HFFc6 (cell line): ENCODE results near the gene NOS1AP. TPM values are rescaled to one million over a fixed set of nuclear protein-coding genes. Genes with fewer than 3 reads are reported as not detected.

ENCODE experiments used
- DNase-seq: peaks from one replicate; pipeline ENCODE4 v3.0.0-alpha.2; 2018
- H3K27ac Mint-ChIP-seq: 2 replicates; pipeline ENCODE4 v1.8.0; 2020; ENCODE audit warnings: mild to moderate bottlenecking, mixed read lengths
- H3K27me3 Mint-ChIP-seq: 2 replicates; pipeline ENCODE4 v1.8.0; 2021; ENCODE audit warnings: mild to moderate bottlenecking, moderate library complexity, mixed read lengths; ENCODE audit not compliant: insufficient read depth
- H3K36me3 Mint-ChIP-seq: 2 replicates; pipeline ENCODE4 v1.8.0; 2021; ENCODE audit warnings: low read depth, mixed read lengths
- H3K4me1 Mint-ChIP-seq: 2 replicates; pipeline ENCODE4 v1.8.0; 2020; ENCODE audit warnings: low read depth, mixed read lengths
- H3K4me3 Mint-ChIP-seq: 2 replicates; pipeline ENCODE4 v1.8.0; 2020; ENCODE audit warnings: mild to moderate bottlenecking, moderate library complexity, mixed read lengths
- H3K9me3 Mint-ChIP-seq: 2 replicates; pipeline ENCODE4 v1.8.0; 2020; ENCODE audit warnings: mild to moderate bottlenecking, mixed read lengths
- total RNA-seq, 6 experiments: library from RNA; stranded (reverse); fragmentation: NEBNext Ultra II Directional; extraction: Animal tissue kit (Norgen Biotek cat#: 25700); gene quantifications; 2 replicates in 1 of 6; 3 replicates in 5 of 6; pipeline ENCODE4 v1.2.3, GENCODE V29; 2021
- TF ChIP-seq, protein P1 (sequence below): fragments of 200-600 bp; sonication (generic); IDR thresholded peaks from 2 replicates; pipeline ENCODE4 v1.5.0; 2021; ENCODE audit warnings: antibody characterized with exemption, mild to moderate bottlenecking

Gene NOS1AP
- total RNA-seq, 6 experiments from 2014 or later = 0.11 to 0.62 (median 0.29) TPM

DNA sequence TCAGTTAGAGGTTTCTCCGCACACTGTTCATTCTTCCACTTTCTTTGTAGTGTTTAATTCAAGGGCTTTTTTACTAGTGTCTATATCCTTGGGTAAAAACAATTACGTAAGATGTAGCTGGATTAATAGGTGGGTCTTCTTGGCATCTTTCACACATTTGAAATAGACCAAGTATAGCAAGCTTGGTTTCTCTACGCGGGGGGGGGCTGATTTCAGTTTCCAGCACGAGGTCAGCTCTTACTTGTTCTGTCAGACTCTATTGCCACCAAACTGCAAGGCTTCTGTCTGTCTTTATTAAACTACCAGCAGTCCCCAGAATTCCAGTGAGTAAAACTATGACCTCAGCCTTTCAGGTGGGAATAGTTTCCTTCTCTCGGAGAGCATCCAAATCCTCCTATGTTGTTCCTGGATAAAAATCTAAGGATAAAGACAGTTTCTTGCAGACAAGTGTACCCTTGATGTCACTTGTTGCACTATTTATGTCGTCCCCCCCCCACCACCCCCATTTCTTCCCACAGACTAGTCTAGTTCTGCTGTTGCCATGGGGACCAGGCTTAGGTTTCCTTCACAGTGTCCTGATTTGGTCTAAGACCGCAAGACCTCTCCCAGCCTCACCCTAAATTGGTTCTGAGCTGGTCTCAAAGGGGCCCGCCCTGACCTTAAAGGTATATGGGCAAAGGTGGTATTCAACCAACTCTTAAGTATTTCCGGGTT is 290.2 kb downstream of the NOS1AP start:
- TF ChIP-seq, protein P1, sequence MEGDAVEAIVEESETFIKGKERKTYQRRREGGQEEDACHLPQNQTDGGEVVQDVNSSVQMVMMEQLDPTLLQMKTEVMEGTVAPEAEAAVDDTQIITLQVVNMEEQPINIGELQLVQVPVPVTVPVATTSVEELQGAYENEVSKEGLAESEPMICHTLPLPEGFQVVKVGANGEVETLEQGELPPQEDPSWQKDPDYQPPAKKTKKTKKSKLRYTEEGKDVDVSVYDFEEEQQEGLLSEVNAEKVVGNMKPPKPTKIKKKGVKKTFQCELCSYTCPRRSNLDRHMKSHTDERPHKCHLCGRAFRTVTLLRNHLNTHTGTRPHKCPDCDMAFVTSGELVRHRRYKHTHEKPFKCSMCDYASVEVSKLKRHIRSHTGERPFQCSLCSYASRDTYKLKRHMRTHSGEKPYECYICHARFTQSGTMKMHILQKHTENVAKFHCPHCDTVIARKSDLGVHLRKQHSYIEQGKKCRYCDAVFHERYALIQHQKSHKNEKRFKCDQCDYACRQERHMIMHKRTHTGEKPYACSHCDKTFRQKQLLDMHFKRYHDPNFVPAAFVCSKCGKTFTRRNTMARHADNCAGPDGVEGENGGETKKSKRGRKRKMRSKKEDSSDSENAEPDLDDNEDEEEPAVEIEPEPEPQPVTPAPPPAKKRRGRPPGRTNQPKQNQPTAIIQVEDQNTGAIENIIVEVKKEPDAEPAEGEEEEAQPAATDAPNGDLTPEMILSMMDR = no peak
- Mint-ChIP-seq H3K27me3 (peaks cover 7% of the 10 kb centered on the region), H3K4me1 (no peaks in the 10 kb centered on the region), H3K9me3 (no peaks in the 10 kb centered on the region), H3K4me3 (no peak overlapping the region), H3K36me3 (no peaks in the 10 kb centered on the region), H3K27ac (no peak overlapping the region)
- no peak for DNase-seq

DNA sequence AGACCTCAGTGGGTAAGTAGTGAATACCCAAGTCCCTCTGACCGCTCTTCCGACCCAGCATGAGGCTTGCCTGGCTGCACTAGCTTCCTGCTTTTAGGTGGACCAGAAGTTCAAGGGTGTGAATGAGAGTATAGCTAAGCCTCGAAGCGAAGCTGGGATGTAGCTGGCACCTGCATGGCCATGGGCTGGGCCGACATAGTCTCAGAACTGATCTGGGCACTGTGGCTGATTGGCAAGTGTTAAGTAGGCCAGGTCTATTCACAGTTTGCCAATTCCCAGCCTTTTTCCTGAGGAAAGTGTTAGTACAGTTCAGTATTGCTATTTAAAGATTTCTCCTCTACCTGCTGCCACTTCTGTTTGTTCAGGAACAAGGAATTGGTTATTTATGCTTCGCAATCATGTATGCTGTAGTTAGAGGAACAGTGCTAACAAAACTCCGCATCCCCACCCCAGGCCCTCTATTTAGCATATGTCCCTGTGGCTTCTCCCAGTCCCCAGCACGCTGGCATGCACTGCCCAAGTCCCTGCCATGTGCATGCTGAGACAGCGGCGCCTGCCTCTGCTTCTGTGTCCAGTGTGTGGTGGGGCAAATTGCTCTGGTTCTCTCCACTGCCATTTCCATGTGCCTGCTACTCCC is 290.9 kb downstream of the NOS1AP start:
- no peak overlapping the region for H3K27ac Mint-ChIP-seq
- TF ChIP-seq, protein P1 = no peak
- no peaks in the 10 kb centered on the region for H3K36me3 Mint-ChIP-seq
- DNase-seq = no peak
- peaks cover 5% of the 10 kb centered on the region for H3K27me3 Mint-ChIP-seq
- no peaks in the 10 kb centered on the region for H3K9me3 Mint-ChIP-seq
- H3K4me3 Mint-ChIP-seq = no peak overlapping the region
- no peaks in the 10 kb centered on the region for H3K4me1 Mint-ChIP-seq

DNA sequence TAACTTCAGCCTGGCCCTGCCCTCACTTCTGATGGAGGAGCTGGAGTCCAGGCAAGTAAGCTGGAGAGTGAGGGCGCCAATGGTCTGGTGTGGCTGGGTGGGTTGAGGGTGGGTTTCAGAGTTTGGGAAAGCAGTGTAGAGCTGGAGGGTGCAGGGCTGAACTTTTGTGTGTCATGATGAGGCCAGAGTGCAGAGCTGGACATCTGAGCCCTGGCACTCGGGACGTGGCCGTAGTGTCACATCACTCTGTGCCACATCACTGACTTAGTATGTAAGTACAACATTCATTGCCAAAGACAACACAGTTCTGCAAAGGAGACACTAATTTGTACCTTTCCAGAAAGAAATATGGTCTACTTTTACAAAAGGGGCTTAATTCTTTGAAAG is 291.4 kb downstream of the NOS1AP start:
- peaks cover 5% of the 10 kb centered on the region for H3K27me3 Mint-ChIP-seq
- no peaks in the 10 kb centered on the region for H3K36me3 Mint-ChIP-seq
- H3K4me3 Mint-ChIP-seq = no peak overlapping the region
- H3K9me3 Mint-ChIP-seq = no peaks in the 10 kb centered on the region
- no peak overlapping the region for H3K27ac Mint-ChIP-seq
- no peak for DNase-seq
- no peaks in the 10 kb centered on the region for H3K4me1 Mint-ChIP-seq
- TF ChIP-seq, protein P1 = no peak

DNA sequence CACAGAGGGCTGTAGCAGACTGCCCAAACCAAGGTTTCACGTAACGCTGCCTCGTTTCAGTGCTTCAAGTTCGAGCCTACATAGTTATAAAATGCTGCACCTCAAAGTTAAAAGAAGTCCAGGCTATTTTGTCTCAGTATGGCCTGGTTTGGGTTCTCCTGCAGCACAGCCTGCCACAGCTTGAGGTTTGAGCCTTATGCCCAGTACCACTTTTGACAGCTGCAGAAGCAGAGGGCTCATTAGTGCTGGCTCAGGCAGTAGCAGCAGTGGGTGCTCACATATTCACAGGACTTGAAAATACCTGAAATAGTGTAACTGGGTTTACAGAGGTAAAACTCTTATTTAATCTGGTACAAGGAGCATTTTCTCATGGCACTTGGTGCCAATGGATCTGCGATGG is 291.9 kb downstream of the NOS1AP start:
- Mint-ChIP-seq H3K4me1 (peaks cover under 1% of the 10 kb centered on the region; the same call in 1 of the 2 replicates), H3K4me3 (no peak overlapping the region), H3K27me3 (peaks cover 5% of the 10 kb centered on the region), H3K36me3 (no peaks in the 10 kb centered on the region), H3K27ac (no peak overlapping the region), H3K9me3 (no peaks in the 10 kb centered on the region)
- TF ChIP-seq, protein P1 = no peak
- no peak for DNase-seq

DNA sequence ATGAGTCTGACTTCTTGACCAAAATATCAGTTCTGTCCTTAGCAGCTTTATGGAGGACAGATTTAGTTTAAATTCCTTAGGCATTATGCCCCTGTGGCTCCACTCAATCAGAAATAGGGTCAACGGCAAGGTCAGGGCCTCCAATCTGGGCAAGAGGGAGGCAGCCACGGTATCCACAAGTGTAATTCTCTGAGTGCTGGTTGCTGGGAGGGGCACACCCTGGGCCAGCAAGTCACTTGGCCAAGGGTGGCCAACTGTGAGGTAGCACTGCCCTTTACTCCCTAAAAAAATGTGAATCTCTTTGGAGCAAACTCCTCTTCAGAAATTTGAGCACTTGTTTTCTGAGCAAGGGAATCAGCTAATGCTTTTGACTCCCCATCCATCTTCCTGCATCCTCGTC is 294.3 kb downstream of the NOS1AP start:
- Mint-ChIP-seq H3K27ac (no peak overlapping the region), H3K4me3 (no peak overlapping the region), H3K4me1 (peaks cover 10% of the 10 kb centered on the region), H3K36me3 (no peaks in the 10 kb centered on the region), H3K27me3 (peaks cover 8% of the 10 kb centered on the region), H3K9me3 (no peaks in the 10 kb centered on the region)
- TF ChIP-seq, protein P1 = no peak
- DNase-seq = no peak
